Measurements from ENCODE around the gene ABLIM3. TPM values are rescaled to one million over a fixed set of nuclear protein-coding genes. Genes with fewer than 3 reads are reported as not detected.

Gene ABLIM3
- polyA plus RNA-seq, 3 donors from 2014 or later = 0.21 to 0.30 TPM; not detected in 1

- H3K4me1 Mint-ChIP-seq = no peaks in the 10 kb centered on the region
- peaks cover 0 to 3% (median 3%) of the 10 kb centered on the region in 3 donors for H3K27me3 Mint-ChIP-seq (ENCODE audit: low read depth in 3 of 3)
- H3K9me3 Mint-ChIP-seq = no peaks in the 10 kb centered on the region
- H3K4me3 Mint-ChIP-seq = no peak overlapping the region
- no peak for DNase-seq
- no peak overlapping the region for H3K27ac Mint-ChIP-seq
- H3K36me3 Mint-ChIP-seq = no peaks in the 10 kb centered on the region
Observed at GRCh38 chr5:149297340-149298025, 156.2 kb downstream of the ABLIM3 start.

GRCh38 chr5:149298163-149298562, 156.9 kb downstream of the ABLIM3 start:
- H3K27me3 Mint-ChIP-seq (ENCODE audit: low read depth in 3 of 3) = peaks cover 0 to 3% (median 3%) of the 10 kb centered on the region in 3 donors

GRCh38 chr5:149298842-149299404, 157.6 kb downstream of the ABLIM3 start:
- Mint-ChIP-seq H3K4me1 (no peaks in the 10 kb centered on the region), H3K27ac (no peak overlapping the region), H3K36me3 (no peaks in the 10 kb centered on the region), H3K9me3 (no peaks in the 10 kb centered on the region), H3K4me3 (no peak overlapping the region), H3K27me3 (ENCODE audit: low read depth in 3 of 3) (peaks cover 0 to 3% (median 3%) of the 10 kb centered on the region in 3 donors)
- no peak for DNase-seq

More at GRCh38 chr5:149298163-149298562, 156.9 kb downstream of the ABLIM3 start:
- no peak for DNase-seq
- Mint-ChIP-seq H3K4me3 (no peak overlapping the region), H3K9me3 (no peaks in the 10 kb centered on the region), H3K36me3 (no peaks in the 10 kb centered on the region), H3K27ac (no peak overlapping the region), H3K4me1 (no peaks in the 10 kb centered on the region)

DNA sequence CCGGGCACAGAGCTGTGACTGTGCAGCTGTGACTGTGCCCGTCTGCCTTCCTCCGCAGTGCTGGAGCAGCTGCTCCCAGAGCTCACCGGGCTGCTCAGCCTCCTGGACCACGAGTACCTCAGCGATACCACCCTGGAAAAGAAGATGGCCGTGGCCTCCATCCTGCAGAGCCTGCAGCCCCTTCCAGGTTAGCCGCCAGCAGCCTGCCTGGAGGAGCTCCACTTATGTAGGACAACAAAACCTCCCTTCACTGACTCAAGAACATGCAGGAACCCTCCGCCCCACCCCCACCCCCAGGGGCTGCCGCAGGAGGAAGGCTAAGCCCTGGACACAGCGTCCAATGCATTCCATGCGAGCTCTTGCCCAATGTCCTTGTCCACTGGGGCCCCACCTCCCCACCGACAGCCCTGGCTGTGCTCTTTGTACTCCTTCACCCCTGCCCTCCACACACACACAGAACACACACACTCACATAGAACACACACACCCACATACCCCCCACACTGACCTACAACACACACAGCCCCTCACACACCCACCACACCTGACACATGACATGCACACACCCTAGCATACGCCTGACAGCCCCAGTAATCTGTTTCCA, 158.3 kb downstream of the ABLIM3 start:
- H3K9me3 Mint-ChIP-seq = no peaks in the 10 kb centered on the region
- no peak overlapping the region for H3K4me3 Mint-ChIP-seq
- H3K27me3 Mint-ChIP-seq (ENCODE audit: low read depth in 3 of 3) = peaks cover 0 to 3% (median 0%) of the 10 kb centered on the region in 3 donors
- H3K27ac Mint-ChIP-seq = no peak overlapping the region
- H3K36me3 Mint-ChIP-seq = no peaks in the 10 kb centered on the region
- no peaks in the 10 kb centered on the region for H3K4me1 Mint-ChIP-seq
- DNase-seq = no peak

- H3K4me3 Mint-ChIP-seq = no peak overlapping the region
- H3K9me3 Mint-ChIP-seq = no peaks in the 10 kb centered on the region
- peaks cover 0 to 2% (median 0%) of the 10 kb centered on the region in 3 donors for H3K27me3 Mint-ChIP-seq (ENCODE audit: low read depth in 3 of 3)
- H3K4me1 Mint-ChIP-seq = no peaks in the 10 kb centered on the region
- H3K27ac Mint-ChIP-seq = no peak overlapping the region
- no peaks in the 10 kb centered on the region for H3K36me3 Mint-ChIP-seq
- no peak for DNase-seq
Observed at GRCh38 chr5:149300441-149300840, 159.1 kb downstream of the ABLIM3 start.

- H3K27me3 Mint-ChIP-seq (ENCODE audit: low read depth in 3 of 3) = peaks cover 0 to 2% (median 0%) of the 10 kb centered on the region in 3 donors
- H3K27ac Mint-ChIP-seq = no peak overlapping the region
- no peaks in the 10 kb centered on the region for H3K9me3 Mint-ChIP-seq
- no peaks in the 10 kb centered on the region for H3K36me3 Mint-ChIP-seq
- H3K4me3 Mint-ChIP-seq = no peak overlapping the region
- no peaks in the 10 kb centered on the region for H3K4me1 Mint-ChIP-seq
- DNase-seq = no peak
Observed at GRCh38 chr5:149301049-149301743, 159.9 kb downstream of the ABLIM3 start.

- Mint-ChIP-seq H3K4me1 (no peaks in the 10 kb centered on the region), H3K27me3 (ENCODE audit: low read depth in 3 of 3) (peaks cover 0 to 4% (median 0%) of the 10 kb centered on the region in 3 donors), H3K27ac (no peak overlapping the region), H3K36me3 (no peaks in the 10 kb centered on the region), H3K4me3 (no peak overlapping the region), H3K9me3 (no peaks in the 10 kb centered on the region)
- DNase-seq = no peak
Observed at GRCh38 chr5:149301744-149302380, 160.6 kb downstream of the ABLIM3 start.

DNA sequence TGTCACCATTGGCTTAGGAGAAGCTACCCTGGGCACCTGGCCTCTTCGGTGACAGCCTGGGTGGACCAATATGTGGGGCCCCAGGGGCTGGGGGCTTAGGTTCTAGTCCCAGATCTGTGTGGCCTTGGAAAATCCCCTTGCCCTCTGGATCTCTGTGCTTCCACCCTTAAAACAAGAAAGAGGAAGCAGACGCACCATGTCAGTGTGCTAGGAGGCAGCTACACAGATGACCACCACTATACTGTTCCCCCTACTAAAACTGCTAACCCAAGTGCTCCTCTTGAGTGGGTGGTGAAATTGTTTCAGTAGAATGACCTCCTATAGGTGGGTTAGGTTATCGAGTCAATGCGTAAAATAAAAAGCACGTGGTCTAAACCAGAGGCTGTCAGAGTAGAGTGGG, 161.3 kb downstream of the ABLIM3 start:
- Mint-ChIP-seq H3K9me3 (no peaks in the 10 kb centered on the region), H3K27ac (no peak overlapping the region)

GRCh38 chr5:149303210-149303609, 161.9 kb downstream of the ABLIM3 start:
- no peak for DNase-seq
- Mint-ChIP-seq H3K9me3 (no peaks in the 10 kb centered on the region), H3K27me3 (ENCODE audit: low read depth in 3 of 3) (peaks cover 0 to 5% (median 0%) of the 10 kb centered on the region in 3 donors), H3K36me3 (no peaks in the 10 kb centered on the region), H3K4me1 (no peaks in the 10 kb centered on the region), H3K27ac (no peak overlapping the region), H3K4me3 (no peak overlapping the region)

More for the DNA sequence above, 161.3 kb downstream of the ABLIM3 start:
- no peak overlapping the region for H3K4me3 Mint-ChIP-seq
- no peaks in the 10 kb centered on the region for H3K4me1 Mint-ChIP-seq
- H3K36me3 Mint-ChIP-seq = no peaks in the 10 kb centered on the region
- DNase-seq = no peak
- H3K27me3 Mint-ChIP-seq (ENCODE audit: low read depth in 3 of 3) = peaks cover 0 to 5% (median 0%) of the 10 kb centered on the region in 3 donors

GRCh38 chr5:149304195-149305078, 163.1 kb downstream of the ABLIM3 start:
- no peaks in the 10 kb centered on the region for H3K36me3 Mint-ChIP-seq
- H3K27ac Mint-ChIP-seq = no peak overlapping the region
- no peaks in the 10 kb centered on the region for H3K4me1 Mint-ChIP-seq
- no peak overlapping the region for H3K4me3 Mint-ChIP-seq
- DNase-seq = no peak
- H3K9me3 Mint-ChIP-seq = no peaks in the 10 kb centered on the region
- H3K27me3 Mint-ChIP-seq (ENCODE audit: low read depth in 3 of 3) = peaks cover 0 to 5% (median 0%) of the 10 kb centered on the region in 3 donors

DNA sequence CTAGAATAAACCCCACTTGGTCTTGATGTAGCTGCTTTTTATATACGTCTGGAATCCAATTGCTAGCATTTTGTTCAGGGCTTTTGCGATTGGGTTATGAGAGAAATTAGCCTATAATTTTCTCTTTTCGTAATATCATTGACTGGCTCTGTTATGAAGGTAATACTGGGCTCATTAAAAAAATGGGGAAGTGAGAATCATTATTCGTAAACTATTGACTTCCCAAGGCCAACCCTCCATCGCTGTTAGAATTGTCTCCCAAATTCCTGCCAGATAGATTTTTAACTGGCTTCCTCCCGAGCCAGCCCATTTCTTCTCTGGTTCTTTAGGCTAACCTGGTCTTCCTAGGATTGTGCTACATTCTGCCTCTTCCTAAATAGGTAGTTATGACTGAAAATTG, 168.1 kb downstream of the ABLIM3 start:
- H3K36me3 Mint-ChIP-seq = no peaks in the 10 kb centered on the region

More for the DNA sequence above, 168.1 kb downstream of the ABLIM3 start:
- no peak for DNase-seq
- H3K9me3 Mint-ChIP-seq = no peaks in the 10 kb centered on the region
- no peaks in the 10 kb centered on the region for H3K4me1 Mint-ChIP-seq
- H3K27ac Mint-ChIP-seq = no peak overlapping the region
- H3K4me3 Mint-ChIP-seq = no peak overlapping the region
- H3K27me3 Mint-ChIP-seq (ENCODE audit: low read depth in 3 of 3) = peaks cover 0 to 9% (median 1%) of the 10 kb centered on the region in 3 donors

All from immature natural killer cell (primary cell).